ENCODE results near the gene ADGRG4.
"Not testable (repeated sequence)": the region's sequence is repeated elsewhere in the genome, so short reads cannot be mapped to it uniquely, and the experiment has no call there.

Gene ADGRG4

GRCh38 chrX:136300721-136301120 lies at the start of gene ADGRG4:
Gene ADGRG4, plus strand, starts transcription at chrX:136300963. Its CDS starts 7,815 bp downstream, at chrX:136308778.
- in situ Hi-C loops (cut with MboI; ENCODE audit: low sequenced_read_pairs) = not testable (repeated sequence)

- in situ Hi-C loops (cut with MboI; ENCODE audit: low sequenced_read_pairs) = no loop called here
Observed at GRCh38 chrX:136251041-136251991, 49.4 kb upstream of the ADGRG4 start, which contains the start of gene MAP7D3. Gene MAP7D3, minus strand, starts transcription at chrX:136251400. Its CDS starts 42 bp downstream, at chrX:136251358.

- in situ Hi-C loops (cut with MboI; ENCODE audit: low sequenced_read_pairs) = no loop called here
Observed at GRCh38 chrX:136255541-136255940, 45.2 kb upstream of the ADGRG4 start.

- in situ Hi-C loops (cut with MboI; ENCODE audit: low sequenced_read_pairs) = no loop called here
Observed at GRCh38 chrX:136256026-136256425, 44.7 kb upstream of the ADGRG4 start.

- in situ Hi-C loops (cut with MboI; ENCODE audit: low sequenced_read_pairs) = no loop called here
Observed at GRCh38 chrX:136258951-136259350, 41.8 kb upstream of the ADGRG4 start.

GRCh38 chrX:136259543-136259942 lies 41.2 kb upstream of the ADGRG4 start:
- in situ Hi-C loops (cut with MboI; ENCODE audit: low sequenced_read_pairs) = no loop called here

GRCh38 chrX:136260776-136261175 lies 40.0 kb upstream of the ADGRG4 start:
- in situ Hi-C loops (cut with MboI; ENCODE audit: low sequenced_read_pairs) = no loop called here

GRCh38 chrX:136261321-136261720 lies 39.4 kb upstream of the ADGRG4 start:
- in situ Hi-C loops (cut with MboI; ENCODE audit: low sequenced_read_pairs) = no loop called here

- in situ Hi-C loops (cut with MboI; ENCODE audit: low sequenced_read_pairs) = no loop called here
Observed at GRCh38 chrX:136262243-136262642, 38.5 kb upstream of the ADGRG4 start.

- in situ Hi-C loops (cut with MboI; ENCODE audit: low sequenced_read_pairs) = no loop called here
Observed at GRCh38 chrX:136262812-136263315, 37.9 kb upstream of the ADGRG4 start.

- in situ Hi-C loops (cut with MboI; ENCODE audit: low sequenced_read_pairs) = no loop called here
Observed at GRCh38 chrX:136266828-136267227, 33.9 kb upstream of the ADGRG4 start.

- in situ Hi-C loops (cut with MboI; ENCODE audit: low sequenced_read_pairs) = no loop called here
Observed at GRCh38 chrX:136268051-136269048, 32.4 kb upstream of the ADGRG4 start.

GRCh38 chrX:136269921-136270320 lies 30.8 kb upstream of the ADGRG4 start:
- in situ Hi-C loops (cut with MboI; ENCODE audit: low sequenced_read_pairs) = no loop called here

GRCh38 chrX:136271300-136271699 lies 29.5 kb upstream of the ADGRG4 start:
- in situ Hi-C loops (cut with MboI; ENCODE audit: low sequenced_read_pairs) = no loop called here

GRCh38 chrX:136272325-136272724 lies 28.4 kb upstream of the ADGRG4 start:
- in situ Hi-C loops (cut with MboI; ENCODE audit: low sequenced_read_pairs) = no loop called here

- in situ Hi-C loops (cut with MboI; ENCODE audit: low sequenced_read_pairs) = no loop called here
Observed at GRCh38 chrX:136273986-136274385, 26.8 kb upstream of the ADGRG4 start.

GRCh38 chrX:136275553-136275952 lies 25.2 kb upstream of the ADGRG4 start:
- in situ Hi-C loops (cut with MboI; ENCODE audit: low sequenced_read_pairs) = no loop called here

- in situ Hi-C loops (cut with MboI; ENCODE audit: low sequenced_read_pairs) = not testable (repeated sequence)
Observed at GRCh38 chrX:136286375-136286774, 14.4 kb upstream of the ADGRG4 start.

GRCh38 chrX:136291824-136292223 lies 8.9 kb upstream of the ADGRG4 start:
- in situ Hi-C loops (cut with MboI; ENCODE audit: low sequenced_read_pairs) = no loop called here

GRCh38 chrX:136292656-136293055 lies 8.1 kb upstream of the ADGRG4 start:
- in situ Hi-C loops (cut with MboI; ENCODE audit: low sequenced_read_pairs) = no loop called here

- in situ Hi-C loops (cut with MboI; ENCODE audit: low sequenced_read_pairs) = no loop called here
Observed at GRCh38 chrX:136295380-136295779, 5.4 kb upstream of the ADGRG4 start.

Data from hTERT RPE-1 (cell line).